Amygdala (tissue), 56 donors: ENCODE results near the gene TENT5A.
"Not testable (repeated sequence)": the region's sequence is repeated elsewhere in the genome, so short reads cannot be mapped to it uniquely, and the experiment has no call there.

ENCODE experiments used
- DNase-seq, 56 donors: peaks; one replicate each; lab custom pipeline; 2025; lab: John Stamatoyannopoulos, UW

The TENT5A gene

DNA sequence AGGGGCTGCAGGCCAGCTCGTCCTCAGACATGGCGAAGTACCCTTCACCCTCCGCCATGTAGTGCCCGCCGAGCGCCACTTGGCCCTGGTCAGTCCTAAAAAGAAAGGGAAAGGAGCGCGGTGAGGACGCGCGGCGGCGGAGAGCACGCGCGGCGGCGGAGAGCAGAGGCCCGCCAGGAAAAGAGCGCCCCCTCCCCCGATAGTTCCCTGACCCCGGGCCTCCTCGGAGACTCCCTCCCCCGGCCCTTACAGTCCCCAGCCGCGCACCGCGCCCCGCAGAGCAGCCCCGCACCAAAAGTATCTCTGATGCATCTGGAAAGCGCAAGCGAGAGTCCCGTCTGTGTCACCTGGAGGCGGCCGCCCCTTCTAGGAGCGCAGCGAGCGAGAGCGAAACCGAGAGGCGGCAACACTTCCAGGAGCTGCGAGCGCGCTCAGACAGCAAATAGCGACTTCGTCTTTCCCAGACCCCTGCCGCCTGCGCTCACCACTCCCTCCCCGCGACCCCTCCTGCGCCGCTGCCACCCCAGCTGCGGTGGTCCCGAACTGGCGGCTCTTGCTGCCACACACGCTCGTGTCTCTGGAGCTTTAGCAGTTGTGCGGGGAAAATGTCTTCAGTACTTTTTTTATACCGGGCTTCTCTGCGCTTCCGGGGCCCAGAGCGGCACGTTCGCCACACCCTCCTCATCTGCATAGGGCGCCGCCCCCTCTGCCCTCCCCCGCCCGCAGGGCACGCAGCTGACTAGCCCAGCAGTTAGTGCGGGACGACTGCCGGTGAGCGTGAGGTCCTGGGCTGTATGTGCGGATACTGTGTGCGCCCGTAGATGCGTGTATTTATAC is at the start of gene TENT5A:
Gene TENT5A (minus strand): TSS at position 598 of the 837 bp plus-strand sequence. CDS start 540 bp downstream, at position 58.
- DNase-seq, result peak in 53 of 56 donors; percentile 16 to 84 (median 61)

GRCh38 chr6:81801489-81801888 is 49.0 kb upstream of the TENT5A start:
- DNase-seq, result no peak

- DNase-seq, result no peak
Measured at GRCh38 chr6:81800666-81801065, 48.2 kb upstream of the TENT5A start.

DNA sequence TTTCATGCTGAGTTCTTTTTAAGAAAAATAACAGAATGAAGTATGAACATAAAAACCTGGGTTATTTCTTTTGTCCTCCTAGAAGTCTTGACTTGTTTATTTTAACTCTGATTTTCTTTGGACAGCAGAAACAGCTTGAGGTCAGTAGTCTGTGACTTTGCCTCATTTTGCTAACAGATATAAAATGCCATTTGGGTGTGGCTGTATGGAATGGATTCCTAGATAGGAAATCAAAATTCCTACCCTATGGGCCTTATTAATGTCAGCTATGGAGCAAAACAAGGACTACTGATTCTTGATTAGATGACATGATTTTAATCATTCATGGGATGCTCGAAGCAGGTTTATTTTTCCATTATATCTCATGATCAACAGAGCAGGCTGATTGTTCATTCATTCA is 46.8 kb upstream of the TENT5A start:
- DNase-seq, result no peak

DNA sequence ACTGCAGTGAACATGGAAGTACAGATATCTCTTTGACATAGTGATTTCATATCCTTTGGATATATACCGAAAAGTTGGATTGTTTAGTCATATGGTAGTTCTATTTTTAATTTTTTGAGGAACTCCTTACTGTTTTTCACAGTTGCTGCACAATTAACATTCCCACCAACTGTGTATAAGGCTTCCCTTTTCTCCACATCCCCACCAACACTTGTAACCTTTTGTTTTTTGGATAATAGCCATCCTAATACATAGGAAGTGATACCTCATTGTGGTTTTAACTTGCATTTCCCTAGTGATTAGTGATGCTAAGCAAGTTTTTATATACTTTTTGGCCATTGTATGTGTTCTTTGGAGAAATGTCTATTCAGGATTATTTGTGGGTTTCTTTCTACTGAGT is 45.1 kb upstream of the TENT5A start:
- DNase-seq, result no peak

GRCh38 chr6:81795890-81796289 is 43.4 kb upstream of the TENT5A start:
- DNase-seq, result no peak

DNA sequence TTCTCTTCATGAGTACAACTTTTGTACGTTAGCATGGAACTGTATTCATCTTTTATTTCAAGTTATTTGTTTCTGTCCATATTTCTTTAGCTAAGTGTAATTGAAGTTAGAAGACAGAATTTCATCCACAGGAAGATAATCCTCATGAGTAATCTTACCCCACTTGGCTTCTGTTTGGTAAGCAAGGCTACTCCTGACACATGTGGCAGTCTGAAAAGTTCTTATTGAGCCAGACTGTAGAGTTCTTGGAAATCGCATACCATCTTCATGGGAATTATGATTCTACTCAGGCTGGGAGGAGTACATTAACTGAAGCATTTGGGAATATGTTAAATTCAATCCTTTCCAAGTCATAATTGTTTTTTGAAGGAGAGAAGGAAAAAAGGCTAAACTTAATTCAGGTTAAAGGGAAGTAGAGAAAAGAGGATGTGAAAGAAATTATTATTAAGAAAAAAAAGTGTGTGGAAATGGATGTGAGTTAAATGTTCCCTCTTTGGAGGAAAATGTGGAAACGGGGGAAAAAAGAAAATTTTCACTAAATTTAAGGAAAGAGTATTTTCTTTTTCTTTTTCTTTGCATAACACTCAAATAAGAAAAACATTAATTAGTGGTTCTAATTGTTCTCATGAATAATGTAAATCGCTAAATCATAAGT is 41.5 kb upstream of the TENT5A start:
- DNase-seq, result no peak

GRCh38 chr6:81792826-81793225 is 40.3 kb upstream of the TENT5A start:
- DNase-seq, result no peak

- no peak for DNase-seq
Measured at GRCh38 chr6:81791756-81792155, 39.3 kb upstream of the TENT5A start.

DNA sequence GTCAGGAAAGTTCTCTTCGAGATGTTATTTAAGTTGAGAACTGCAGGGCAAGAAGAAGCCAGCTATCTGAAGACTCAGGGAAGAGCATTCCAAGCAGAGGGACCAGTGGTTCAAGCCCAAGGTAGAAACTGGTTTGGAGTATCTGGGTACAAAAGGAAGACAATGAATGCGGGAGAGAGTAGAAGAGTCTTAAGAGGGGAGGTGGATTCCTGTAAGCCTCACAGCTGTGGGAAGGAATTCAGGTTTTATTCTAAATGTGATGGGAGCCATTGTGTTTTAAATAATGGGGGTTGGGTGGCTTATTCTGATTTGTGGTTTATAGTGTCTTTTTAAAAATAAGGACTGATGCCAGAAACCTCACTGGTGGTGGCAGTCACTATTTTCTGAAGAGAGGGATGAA is 37.6 kb upstream of the TENT5A start:
- no peak for DNase-seq

DNA sequence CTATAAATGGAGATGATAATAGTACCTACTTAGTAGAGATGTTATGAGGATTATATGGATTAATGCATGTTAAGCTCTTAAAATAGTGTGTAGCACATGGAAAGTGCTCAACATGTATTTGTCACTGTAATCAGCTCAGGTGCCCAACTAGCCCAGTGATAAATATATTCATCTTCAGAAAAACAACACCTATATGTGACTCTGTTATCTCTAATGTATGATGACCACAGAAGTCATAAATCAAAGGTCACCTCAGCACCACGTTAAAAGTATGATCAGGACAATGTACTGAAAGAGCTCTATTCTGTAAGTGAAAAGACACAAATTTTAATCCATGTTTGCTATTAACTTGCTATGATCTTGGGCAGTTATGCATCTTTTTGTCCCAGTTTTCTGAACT is 36.8 kb upstream of the TENT5A start:
- no peak for DNase-seq

DNA sequence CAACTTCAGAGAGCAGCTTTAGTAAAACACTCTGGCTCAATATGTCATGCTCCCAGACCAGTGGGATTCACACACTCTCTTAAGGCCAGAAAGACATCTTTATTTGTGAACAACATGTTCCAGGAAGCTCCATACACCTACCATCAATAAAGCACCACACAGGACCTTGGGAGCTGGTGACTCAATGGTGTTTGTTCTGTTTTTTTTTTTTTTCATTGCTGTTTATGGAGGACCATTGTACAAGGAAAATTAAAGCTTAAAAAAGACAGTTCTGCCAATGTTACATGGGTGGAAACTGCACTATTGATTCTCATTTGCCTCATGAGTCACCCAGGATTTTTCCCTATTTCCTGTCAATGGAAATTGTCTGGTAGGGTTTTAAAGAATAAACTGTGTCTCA is 36.3 kb upstream of the TENT5A start:
- DNase-seq, result no peak

- DNase-seq, result no peak
Measured at GRCh38 chr6:81787313-81788068, 35.0 kb upstream of the TENT5A start.

DNA sequence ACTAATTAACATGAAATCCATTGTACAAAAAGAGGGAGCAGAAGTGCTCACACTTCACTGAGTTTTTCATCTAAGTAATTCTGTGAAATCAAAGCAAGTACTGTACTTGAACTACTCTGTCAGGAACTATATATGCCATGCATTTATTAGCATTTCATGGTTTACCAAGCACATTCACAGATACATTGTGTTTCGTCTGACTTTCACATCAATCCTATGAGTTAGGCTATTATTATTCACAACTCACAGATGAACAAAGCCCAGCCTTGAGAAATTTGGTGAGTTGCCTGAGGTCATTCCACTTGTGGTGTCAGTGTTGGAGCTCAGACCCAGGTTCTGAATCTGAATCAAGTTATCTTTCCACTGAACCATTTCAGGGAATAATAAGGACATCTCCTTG is 33.7 kb upstream of the TENT5A start:
- DNase-seq, result no peak

DNA sequence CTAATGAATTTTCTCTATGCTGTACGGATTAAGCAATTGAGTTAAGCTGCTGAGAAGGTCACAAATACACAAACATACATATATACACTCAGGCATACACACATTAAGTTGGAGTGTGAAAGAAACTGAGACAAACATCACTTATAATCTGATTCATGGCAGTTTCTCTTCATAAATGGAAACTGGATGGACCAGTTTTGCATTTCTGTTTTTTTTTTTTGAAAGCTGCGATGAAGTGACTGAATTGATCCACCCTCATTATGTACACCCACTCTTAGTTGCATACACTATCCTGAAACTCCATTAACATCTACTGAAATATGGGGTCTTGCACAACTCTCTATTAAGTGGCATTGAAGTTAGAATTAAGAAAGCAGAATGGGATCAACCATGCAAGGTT is 32.9 kb upstream of the TENT5A start:
- no peak for DNase-seq

GRCh38 chr6:81783893-81784292 is 31.4 kb upstream of the TENT5A start:
- no peak for DNase-seq

GRCh38 chr6:81781624-81782023 is 29.1 kb upstream of the TENT5A start:
- DNase-seq, result no peak

- DNase-seq, result no peak
Measured at GRCh38 chr6:81777586-81778268, 25.2 kb upstream of the TENT5A start.

DNA sequence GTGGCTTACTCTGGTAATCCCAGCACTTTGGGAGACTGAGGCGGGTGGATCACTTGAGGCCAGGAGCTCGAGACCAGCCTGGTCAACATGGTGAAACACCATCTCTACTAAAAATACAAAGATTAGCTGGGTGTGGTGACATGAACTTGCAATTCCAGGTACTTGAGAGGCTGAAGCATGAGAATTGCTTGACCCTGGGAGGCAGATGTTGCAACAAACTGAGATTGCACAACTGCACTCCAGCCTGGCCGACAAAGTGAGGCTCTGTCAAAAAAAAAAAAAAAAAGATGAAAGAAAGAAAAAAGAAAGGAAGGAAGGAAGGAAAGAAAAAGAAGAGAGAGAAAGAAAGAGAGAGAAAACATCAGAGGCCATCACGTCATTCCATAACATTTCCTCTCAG is 23.7 kb upstream of the TENT5A start:
- DNase-seq, result not testable (repeated sequence)

GRCh38 chr6:81774542-81774941 is 22.1 kb upstream of the TENT5A start:
- DNase-seq, result no peak

- no peak for DNase-seq
Measured at GRCh38 chr6:81773887-81774286, 21.4 kb upstream of the TENT5A start.
